ENCODE measurements around the gene ALDH1L2. TPM values are rescaled to one million over a fixed set of nuclear protein-coding genes. Genes with fewer than 3 reads are reported as not detected.

ALDH1L2 gene
- total and polyA plus RNA-seq, 9 of the 15 experiments (the other 6 are each of a cell fraction or from before 2014, with no cell fraction given), result 1.1 to 9.9 (median 3.8) TPM

GRCh38 chr12:105084251-105085250 lies at the start of gene ALDH1L2 (continued):
- TF ChIP-seq AFF1 (IDR thresholded peaks at IDR 0.05; ENCODE audit: low read depth in 1 of 2, partially characterized antibody in 2 of 2) (no peak), SIN3A (IDR thresholded peaks at IDR 0.05; ENCODE audit: borderline replicate concordance in 2 of 2, control insufficient read depth in 1 of 2, low read depth in 2 of 2, low read length in 2 of 2) (0 out of 4 replicates have a peak, but pooled peaks of 1 of the 2 experiments have one; percentile 38), TAF1 (IDR thresholded peaks at IDR 0.05; ENCODE audit: control insufficient read depth, extremely low read depth, insufficient read depth, low read length, severe bottlenecking) (peak; percentile 32), HDAC1 (IDR thresholded peaks at IDR 0.05) (no peak), MTA3 (IDR thresholded peaks at IDR 0.05; ENCODE audit: borderline replicate concordance) (no peak), BRF2 (IDR thresholded peaks at IDR 0.05; ENCODE audit: borderline replicate concordance, insufficient read depth, insufficient read length) (no peak), KDM2B (CRISPR knock-in tag; IDR thresholded peaks at IDR 0.05) (no peak), ZNF449 (CRISPR knock-in tag; IDR thresholded peaks at IDR 0.05) (no peak), POLR3A (IDR thresholded peaks at IDR 0.05; ENCODE audit: borderline replicate concordance, extremely low read depth, insufficient read depth, insufficient read length) (no peak), BDP1 (IDR thresholded peaks at IDR 0.05; ENCODE audit: insufficient read depth, insufficient read length) (no peak), SNRNP70 (optimal IDR thresholded peaks at IDR 0.05; ENCODE audit: low read depth, low read length) (no peak), ZNF589 (CRISPR knock-in tag; IDR thresholded peaks at IDR 0.05; ENCODE audit: low read depth) (no peak), ZC3H8 (IDR thresholded peaks at IDR 0.05) (no peak), KAT7 (CRISPR knock-in tag; IDR thresholded peaks at IDR 0.05; ENCODE audit: borderline replicate concordance) (0 out of 2 replicates have a peak, but pooled peaks have one; percentile 18), ZNF740 (CRISPR knock-in tag; IDR thresholded peaks at IDR 0.05) (no peak), ZNF740 (tag; IDR thresholded peaks at IDR 0.05) (no peak), ZNF124 (CRISPR knock-in tag; IDR thresholded peaks at IDR 0.05) (no peak), CBX3 (IDR thresholded peaks at IDR 0.05; ENCODE audit: borderline replicate concordance in 1 of 2, low read length in 2 of 2) (no peak)

Data from K562 (cell line).